HepG2 (cell line): Measurements from ENCODE around the gene TUBGCP6. TPM values are rescaled to one million over a fixed set of nuclear protein-coding genes. Genes with fewer than 3 reads are reported as not detected.
A peak's percentile ranks its signal among the peaks of the same experiment; 100 is the strongest.

Experiments
- ATAC-seq: fragments of 200-7000 bp; cut with Tn5 transposase; 3 replicates; pipeline ENCODE4 v1.9.1; 2020; ENCODE audit warnings: mild to moderate bottlenecking, moderate library complexity
- BruUV-seq: library from RNA; stranded (reverse); fragments of 400-500 nt; replicated peaks from 2 replicates; lab custom pipeline; 2021; lab: Mats Ljungman, UMichigan
- CTCF ChIA-PET: fragments of 300-600 bp; formaldehyde crosslinking; extraction: SDS; loops from one replicate; lab custom pipeline; 2021; ENCODE audit warnings: low total read pairs, inconsistent platforms, low intra/inter-chr PET ratio; lab: Yijun Ruan, JAX
- POLR2A ChIA-PET: fragments of 350-600 bp; sonication (Branson Sonifier 250); formaldehyde crosslinking; loops from one replicate; lab custom pipeline; 2020; ENCODE audit warnings: antibody characterized with exemption, inconsistent platforms; lab: Yijun Ruan, JAX
- DNase-seq: peaks from one replicate; pipeline ENCODE4 v3.0.0-alpha.2; 2015; ENCODE audit warnings: low spot score
- FAIRE-seq: peaks from 3 replicates; lab custom pipeline; 2011; peaks lifted over from hg19 to GRCh38; lab: Jason Lieb, UNC
- H2AFZ ChIP-seq: one replicate; pipeline ENCODE4 v1.6.1; 2011; ENCODE audit warnings: low read length, inconsistent platforms
- H3K27ac ChIP-seq: fragments of 300-600 bp; 3 replicates; pipeline ENCODE4 v1.8.0; 2011; ENCODE audit warnings: mixed run types, mild to moderate bottlenecking, mixed read lengths, low read length, inconsistent platforms; ENCODE audit not compliant: insufficient read depth; ENCODE audit errors: extremely low read length
- H3K27me3 ChIP-seq, 2 experiments: fragments of 200-600 bp in 1 of 2; 2 replicates in 1 of 2; 3 replicates in 1 of 2; pipeline versions ENCODE4 v1.6.0 to v1.8.0; 2011; ENCODE audit warnings: low read length in 2 of 2, mild to moderate bottlenecking in 2 of 2, moderate library complexity in 2 of 2, inconsistent platforms in 1 of 2; ENCODE audit not compliant: insufficient read depth in 2 of 2, control insufficient read depth in 1 of 2
- H3K36me3 ChIP-seq, 2 experiments: fragments of 200-600 bp in 1 of 2; replicated peaks in 1 of 2; 2 replicates in 1 of 2; 3 replicates in 1 of 2; pipeline versions ENCODE4 v1.5.1 to v1.8.0; 2011; ENCODE audit warnings: low read length in 2 of 2, inconsistent platforms in 1 of 2; ENCODE audit not compliant: insufficient read depth in 2 of 2, control insufficient read depth in 1 of 2
- H3K4me1 ChIP-seq: 2 replicates; pipeline ENCODE4 v1.5.1; 2012; ENCODE audit warnings: low read length, inconsistent platforms; ENCODE audit not compliant: insufficient read depth
- H3K4me2 ChIP-seq: 2 replicates; pipeline ENCODE4 v1.6.0; 2011; ENCODE audit warnings: low read depth, low read length, inconsistent platforms
- H3K4me3 ChIP-seq, 3 experiments: fragments of 200-600 bp in 1 of 3; sonication (generic), shearing (Covaris generic) in 1 of 3; replicated peaks in 1 of 3; 2 replicates each; pipeline ENCODE4 v1.5.1; 2011 to 2016; ENCODE audit warnings: low read length in 3 of 3, inconsistent platforms in 2 of 3, low read depth in 2 of 3, mild to moderate bottlenecking in 2 of 3, control low read depth in 1 of 3, mixed read lengths in 1 of 3; ENCODE audit not compliant: insufficient read depth in 1 of 3
- H3K79me2 ChIP-seq: one replicate; pipeline ENCODE4 v1.6.1; 2011; ENCODE audit warnings: low read length, inconsistent platforms; ENCODE audit not compliant: insufficient read depth
- H3K9ac ChIP-seq: 2 replicates; pipeline ENCODE4 v1.6.0; 2011; ENCODE audit warnings: mild to moderate bottlenecking, low read depth, low read length, inconsistent platforms; ENCODE audit not compliant: insufficient read depth
- H3K9me3 ChIP-seq: 2 replicates; pipeline ENCODE4 v1.5.1; 2012; ENCODE audit warnings: mild to moderate bottlenecking, low read length
- H4K20me1 ChIP-seq: 2 replicates; pipeline ENCODE4 v1.6.0; 2011; ENCODE audit warnings: inconsistent platforms, mild to moderate bottlenecking, low read length, moderate library complexity; ENCODE audit not compliant: insufficient read depth
- AGO2 ChIP-seq: fragments of 200-400 bp; formaldehyde crosslinking; optimal IDR thresholded peaks from 2 replicates; pipeline ENCODE3; 2017; ENCODE audit warnings: mild to moderate bottlenecking, low read depth, low read length, moderate library complexity
- ATF7-NPFF ChIP-seq: sonication (generic); formaldehyde crosslinking; IDR thresholded peaks from 2 replicates; pipeline ENCODE4 v1.8.1; 2023; ENCODE audit warnings: mild to moderate bottlenecking, low read depth, missing genetic modification reagents, moderate library complexity
- FOSL2 ChIP-seq: sonication (generic); formaldehyde crosslinking; IDR thresholded peaks from 2 replicates; pipeline ENCODE4 v1.4.0; 2020; ENCODE audit warnings: missing genetic modification reagents
- HIVEP1 ChIP-seq: sonication (generic); formaldehyde crosslinking; IDR thresholded peaks from 2 replicates; pipeline ENCODE4 v1.4.0; 2020; ENCODE audit warnings: mild to moderate bottlenecking, missing genetic modification reagents
- MLLT10 ChIP-seq: sonication (generic); formaldehyde crosslinking; IDR thresholded peaks from 2 replicates; pipeline ENCODE4 v1.4.0; 2020; ENCODE audit warnings: missing genetic modification reagents
- NR2F2 ChIP-seq: IDR thresholded peaks from 2 replicates; pipeline ENCODE4 v1.6.1; 2012; ENCODE audit warnings: low read depth, inconsistent platforms, borderline replicate concordance
- RBFOX2 ChIP-seq: fragments of 200-400 bp; formaldehyde crosslinking; IDR thresholded peaks from 2 replicates; pipeline ENCODE4 v1.6.1; 2017; ENCODE audit warnings: low read depth, mild to moderate bottlenecking, low read length
- RNF2 ChIP-seq: fragments of 450-650 bp; conservative IDR thresholded peaks from 2 replicates; pipeline ENCODE4 v1.6.1; 2016; ENCODE audit warnings: low read depth
- SALL1 ChIP-seq: sonication (generic); formaldehyde crosslinking; IDR thresholded peaks from 2 replicates; pipeline ENCODE4 v1.8.0; 2022; ENCODE audit warnings: mild to moderate bottlenecking, missing genetic modification reagents
- SAP130 ChIP-seq: IDR thresholded peaks from 2 replicates; pipeline ENCODE4 v1.6.1; 2016; ENCODE audit warnings: low read depth
- TRIM24 ChIP-seq: sonication (generic); formaldehyde crosslinking; IDR thresholded peaks from 2 replicates; pipeline ENCODE4 v1.8.0; 2022; ENCODE audit warnings: mild to moderate bottlenecking, missing genetic modification reagents
- ZFAT ChIP-seq: sonication (generic); formaldehyde crosslinking; conservative IDR thresholded peaks from 2 replicates; pipeline ENCODE4 v1.8.1; 2023; ENCODE audit warnings: missing genetic modification reagents, inconsistent platforms
- WGBS: methylation state at CpG from one replicate; pipeline ENCODE4 v1.1.6; 2017; ENCODE audit warnings: low lambda C conversion rate; 5-methylcytosine and 5-hydroxymethylcytosine counted together
- in situ Hi-C: cut with HindIII; loops from 2 replicates; pipeline ENCODE4 v1.10.0; 2017; ENCODE audit warnings: low pct_unique_long_range_greater_than_20kb; ENCODE audit not compliant: extremely low pct_ligation_motif_present
- intact Hi-C: fragments of 100-400 bp; cut with micrococcal nuclease; formaldehyde crosslinking; loops from one replicate; pipeline ENCODE4 v1.10.0; 2022; ENCODE audit not compliant: unreplicated experiment
- polyA plus RNA-seq, 8 experiments: library from polyadenylated mRNA; depleted of rRNA in 3 of 8; stranded (reverse) in 7 of 8; unstranded in 1 of 8; fragments of >200 nt; fragmentation: Illumina TruSeq in 4 of 8; extraction: Trizol in 4 of 8; gene quantifications; 2 replicates each; pipeline versions ENCODE4 v1.2.1 to v1.2.3, GENCODE V29; 2011 to 2016; ENCODE audit warnings: low read depth in 4 of 8, missing spikeins in 1 of 8, mixed read lengths in 1 of 8; ENCODE audit not compliant: insufficient read depth in 1 of 8
- total RNA-seq, 5 experiments: library from RNA; depleted of rRNA; stranded (reverse); fragments of >200 nt; fragmentation: Illumina TruSeq; extraction: Trizol; gene quantifications; 2 replicates each; pipeline ENCODE4 v1.2.3, GENCODE V29; 2016; ENCODE audit warnings: low read depth in 1 of 5

TUBGCP6 gene
- total and polyA plus RNA-seq, 2 of the 13 experiments (the other 11 are each of a cell fraction or from before 2014, with no cell fraction given) = 14.6 to 15.7 TPM

DNA sequence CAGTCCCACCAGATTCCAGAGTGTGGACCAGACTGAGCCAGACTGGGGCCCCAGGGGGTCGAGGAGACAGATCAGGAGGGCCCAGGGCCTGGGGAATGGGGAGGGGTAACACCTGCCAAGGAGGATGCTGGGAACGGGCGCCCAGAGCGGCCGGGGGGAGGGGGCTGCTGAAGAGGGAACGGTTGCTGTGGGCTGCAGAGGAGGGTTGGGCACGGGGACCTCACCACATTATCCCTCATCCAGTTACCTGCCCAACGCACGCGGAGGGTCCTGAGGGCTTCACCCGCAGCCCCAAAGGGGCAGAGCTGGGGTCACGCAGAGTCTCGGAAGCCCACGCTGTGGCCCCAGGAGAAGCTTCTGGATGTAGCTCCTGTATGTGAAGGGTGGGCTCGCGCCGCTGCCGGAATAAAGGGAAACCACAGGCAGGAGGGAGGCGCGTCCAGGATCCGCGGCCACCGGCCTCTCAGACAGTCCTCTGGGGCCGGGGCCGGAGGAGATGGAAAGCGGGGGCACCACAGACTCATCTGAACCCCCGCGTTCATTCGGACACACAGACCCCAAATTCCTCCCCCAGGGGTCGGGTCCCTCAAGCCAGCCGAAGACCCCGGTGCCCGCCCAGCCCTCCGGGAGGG, 44.9 kb downstream of the TUBGCP6 start (continued):
- no peak for TF ChIP-seq MLLT10 (CRISPR knock-in tag)
- TF ChIP-seq ZFAT (CRISPR knock-in tag) = no peak

DNA sequence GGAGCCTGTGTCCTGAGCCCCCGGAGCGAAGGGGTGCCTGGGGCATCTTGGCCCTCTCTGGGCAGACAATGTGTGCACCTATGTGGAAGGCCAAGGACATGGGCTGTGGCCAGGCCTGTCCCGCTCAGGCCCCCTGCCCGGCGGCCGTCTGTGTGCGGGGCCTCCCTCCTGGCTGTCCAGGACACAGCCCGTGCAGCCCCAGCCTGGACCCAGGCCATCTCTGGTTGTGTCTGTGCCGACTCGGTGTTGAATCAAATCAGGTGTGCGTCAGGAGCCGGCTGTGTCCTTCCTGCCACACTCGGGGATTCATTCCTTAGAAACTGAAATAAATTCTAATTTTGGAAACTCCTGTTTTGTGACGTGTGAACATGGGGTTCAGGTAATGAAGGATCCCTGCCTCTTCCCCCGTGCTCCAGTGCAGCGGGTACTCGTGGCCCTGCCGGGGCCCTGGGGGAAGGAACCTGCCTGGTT, 45.5 kb downstream of the TUBGCP6 start:
- ATAC-seq = no peak
- intact Hi-C loops = no loop called here
- H2AFZ ChIP-seq = no peak overlapping the region
- H3K4me3 ChIP-seq = no peak overlapping the region
- peaks cover 27% of the 10 kb centered on the region for H3K4me1 ChIP-seq
- peaks cover 14% of the 10 kb centered on the region for H3K79me2 ChIP-seq
- FAIRE-seq = no peak
- CTCF ChIA-PET = no interaction called here
- peak overlapping the region; percentile 80; the same call in 1 of the 2 replicates for H3K4me2 ChIP-seq
- in situ Hi-C loops = no loop called here
- no peak for TF ChIP-seq FOSL2 (CRISPR knock-in tag)
- TF ChIP-seq RBFOX2 = peak; percentile 27; the same call in 1 of the 2 replicates
- TF ChIP-seq HIVEP1 (CRISPR knock-in tag) = 0 out of 2 replicates have a peak, but pooled peaks have one; percentile 0
- H3K27me3 ChIP-seq = no peaks in the 10 kb centered on the region
- 86% methylated on average over 13 of the region's 18 CpGs for WGBS
- H4K20me1 ChIP-seq = peaks cover 11% of the 10 kb centered on the region
- no peak for DNase-seq
- POLR2A ChIA-PET = no interaction called here
- no TSS peak for BruUV-seq
- H3K9me3 ChIP-seq = no peaks in the 10 kb centered on the region
- H3K27ac ChIP-seq = no peak overlapping the region
- peaks cover 10 to 14% of the 10 kb centered on the region in 2 experiments; a peak in 4 of 5 replicates for H3K36me3 ChIP-seq
- H3K9ac ChIP-seq = no peak overlapping the region; the same call in 1 of the 2 replicates

DNA sequence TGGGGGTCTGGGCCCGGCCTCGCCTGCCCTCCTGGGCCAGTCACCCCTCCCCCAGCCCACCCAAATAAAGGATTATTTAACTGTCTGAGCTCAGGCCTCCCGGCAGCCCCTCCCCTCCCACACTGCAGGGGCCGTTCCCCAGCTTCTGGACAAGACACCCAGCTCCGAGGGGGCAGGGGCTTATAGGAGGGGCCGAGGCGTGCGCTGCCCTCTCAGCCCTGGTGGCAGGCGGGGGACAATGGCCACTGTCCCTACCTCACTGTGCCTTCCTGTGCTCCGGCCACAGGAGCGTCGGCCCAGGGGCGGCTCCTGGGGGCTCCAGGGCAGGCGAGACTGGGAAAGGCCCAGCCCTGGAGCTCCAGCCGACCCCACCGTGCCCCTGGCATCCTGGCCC, 46.2 kb downstream of the TUBGCP6 start:
- Histone ChIP-seq H3K9me3 (no peaks in the 10 kb centered on the region), H4K20me1 (peaks cover 11% of the 10 kb centered on the region), H3K79me2 (peaks cover 14% of the 10 kb centered on the region), H3K4me3 (no peak overlapping the region), H3K4me2 (no peak overlapping the region), H3K4me1 (peaks cover 24% of the 10 kb centered on the region), H3K9ac (no peak overlapping the region), H2AFZ (no peak overlapping the region), H3K36me3 (peaks cover 17% of the 10 kb centered on the region in 2 experiments; a peak in 4 of 5 replicates), H3K27ac (no peak overlapping the region), H3K27me3 (no peaks in the 10 kb centered on the region)
- TF ChIP-seq TRIM24 (CRISPR knock-in tag) (no peak), SAP130 (CRISPR knock-in tag) (no peak), SALL1 (CRISPR knock-in tag) (no peak), AGO2 (peak; percentile 38), NR2F2 (no peak), ATF7-NPFF (CRISPR knock-in tag) (no peak), RNF2 (no peak)
- FAIRE-seq (no peak), DNase-seq (no peak), ATAC-seq (no peak)
- intact Hi-C loops = no loop called here
- in situ Hi-C loops = no loop called here
- no TSS peak for BruUV-seq
- WGBS = 93% methylated on average over 9 of the region's 16 CpGs
- ChIA-PET POLR2A (no interaction called here), CTCF (no interaction called here)
